SK-N-SH treated with all-trans-retinoic acid at 6 μM for 48 hours (cell line): ENCODE data around the gene ZCCHC7.

Experiments
- BACH2 ChIP-seq: fragments of 250-450 bp; sonication (Bioruptor Pico); IDR thresholded peaks from 2 replicates; pipeline ENCODE4 v1.9.0; 2021; ENCODE audit warnings: mild to moderate bottlenecking, borderline replicate concordance
- GLIS3 ChIP-seq: fragments of 250-450 bp; sonication (Bioruptor Pico); IDR thresholded peaks from 2 replicates; pipeline ENCODE4 v1.5.0; 2020; ENCODE audit warnings: mild to moderate bottlenecking, moderate library complexity
- OSR1 ChIP-seq: fragments of 250-450 bp; sonication (Bioruptor Pico); IDR thresholded peaks from 2 replicates; pipeline ENCODE4 v1.8.0; 2022; ENCODE audit warnings: moderate library complexity, mild to moderate bottlenecking, inconsistent platforms
- PATZ1 ChIP-seq: fragments of 250-450 bp; sonication (Bioruptor Pico); IDR thresholded peaks from 2 replicates; pipeline ENCODE4 v1.8.0; 2020; ENCODE audit warnings: mild to moderate bottlenecking, moderate library complexity, borderline replicate concordance
- POU6F1 ChIP-seq: fragments of 250-450 bp; sonication (Bioruptor Pico); IDR thresholded peaks from 2 replicates; pipeline ENCODE4 v1.8.0; 2021; ENCODE audit warnings: low read depth, mild to moderate bottlenecking, moderate library complexity, borderline replicate concordance
- PPARA ChIP-seq: fragments of 250-450 bp; sonication (Bioruptor Pico); IDR thresholded peaks from 2 replicates; pipeline ENCODE4 v1.5.0; 2020; ENCODE audit warnings: mild to moderate bottlenecking, borderline replicate concordance
- TSHZ2 ChIP-seq: fragments of 250-450 bp; sonication (Bioruptor Pico); IDR thresholded peaks from 2 replicates; pipeline ENCODE4 v1.5.0; 2020; ENCODE audit warnings: mild to moderate bottlenecking, moderate library complexity
- ZC3H10 ChIP-seq: fragments of 250-450 bp; sonication (Bioruptor Pico); IDR thresholded peaks from 2 replicates; pipeline ENCODE4 v1.5.1; 2021; ENCODE audit warnings: mild to moderate bottlenecking, moderate library complexity
- ZFP30 ChIP-seq: fragments of 450-650 bp; formaldehyde crosslinking; IDR thresholded peaks from 2 replicates; pipeline ENCODE4 v1.5.0; 2022; ENCODE audit warnings: mild to moderate bottlenecking, moderate library complexity
- ZNF565 ChIP-seq: fragments of 450-650 bp; formaldehyde crosslinking; conservative IDR thresholded peaks from 2 replicates; pipeline ENCODE4 v1.5.0; 2020; ENCODE audit warnings: low read depth, mild to moderate bottlenecking, moderate library complexity

GRCh38 chr9:37292896-37293295 is 172.5 kb downstream of the ZCCHC7 start:
- TF ChIP-seq ZFP30 (CRISPR knock-in tag) (no peak), ZC3H10 (CRISPR knock-in tag) (no peak), PPARA (no peak), OSR1 (no peak), PATZ1 (CRISPR knock-in tag) (no peak), TSHZ2 (CRISPR knock-in tag) (no peak), BACH2 (CRISPR knock-in tag) (no peak), POU6F1 (CRISPR knock-in tag) (no peak), GLIS3 (no peak), ZNF565 (CRISPR knock-in tag) (no peak)
